HG03342 (cell line): ENCODE measurements around the gene RBP4.

Experiments used
- ATAC-seq: cut with Tn5 transposase; IDR thresholded peaks from one replicate; pipeline ENCODE4 v1.9.1; 2021; ENCODE audit warnings: mild to moderate bottlenecking, moderate library complexity; ENCODE audit not compliant: unreplicated experiment

RBP4 gene

GRCh38 chr10:93596539-93596938, 4.5 kb downstream of the RBP4 start:
- no peak for ATAC-seq

GRCh38 chr10:93595378-93596161, 5.5 kb downstream of the RBP4 start:
- ATAC-seq, result no peak

GRCh38 chr10:93594518-93594917, 6.5 kb downstream of the RBP4 start:
- ATAC-seq, result no peak

DNA sequence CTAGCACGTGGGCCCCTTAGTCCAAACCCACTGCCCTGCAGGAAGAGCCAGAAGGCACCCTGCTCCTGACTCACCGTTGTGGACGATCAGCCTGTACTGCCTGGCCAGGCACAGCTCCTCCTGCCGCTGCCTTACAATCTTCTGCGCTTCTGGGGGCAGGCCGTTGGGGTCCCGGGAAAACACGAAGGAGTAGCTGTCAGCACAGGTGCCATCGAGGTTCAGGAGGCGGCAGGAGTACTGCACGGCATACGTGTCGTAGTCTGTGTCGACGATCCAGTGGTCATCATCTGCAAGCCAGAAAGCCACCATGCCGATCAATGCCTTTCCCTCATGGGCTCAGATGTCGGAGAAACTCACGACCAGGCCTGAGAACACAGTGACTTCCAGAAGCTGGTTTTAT, 7.3 kb downstream of the RBP4 start:
- ATAC-seq, result no peak

- no peak for ATAC-seq
Measured at GRCh38 chr10:93593254-93593653, 7.8 kb downstream of the RBP4 start.

DNA sequence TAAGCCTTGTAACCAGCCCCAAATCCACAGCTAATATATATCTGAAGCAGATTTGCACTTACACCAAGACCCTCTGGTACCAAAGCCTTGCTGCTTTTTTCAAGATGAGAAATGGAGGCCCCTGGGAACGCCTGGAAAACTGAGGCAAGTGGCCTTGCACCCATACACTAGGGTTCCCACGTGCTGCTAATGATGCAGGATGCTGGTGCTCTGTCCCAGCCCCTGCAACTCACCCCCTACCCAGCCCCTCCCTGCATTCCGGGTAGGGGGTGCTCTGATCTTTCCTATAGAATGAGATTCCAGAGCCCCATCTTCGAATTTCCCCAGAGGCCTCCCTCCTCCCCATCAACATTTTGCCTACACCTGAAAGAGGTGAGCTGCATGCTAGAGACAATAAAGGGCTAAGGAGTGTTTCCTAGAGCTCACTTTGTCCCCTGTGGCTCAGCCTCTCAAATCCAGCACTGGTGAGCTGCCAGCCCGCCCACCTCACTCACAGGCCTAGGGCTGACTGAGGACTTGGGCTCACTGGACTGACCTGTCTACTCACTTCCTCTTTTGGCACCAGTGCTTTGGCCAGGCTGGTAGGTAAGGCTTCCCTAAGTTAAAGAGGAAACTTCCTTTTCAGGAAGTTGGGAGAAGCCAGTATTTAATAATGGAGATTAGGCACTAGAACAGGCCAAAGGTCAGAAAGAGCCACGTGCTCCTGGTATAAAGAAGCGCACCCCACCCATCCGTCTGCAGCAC, 9.8 kb downstream of the RBP4 start:
- ATAC-seq, result no peak

- no peak for ATAC-seq
Measured at GRCh38 chr10:93590638-93591037, 10.4 kb downstream of the RBP4 start.

DNA sequence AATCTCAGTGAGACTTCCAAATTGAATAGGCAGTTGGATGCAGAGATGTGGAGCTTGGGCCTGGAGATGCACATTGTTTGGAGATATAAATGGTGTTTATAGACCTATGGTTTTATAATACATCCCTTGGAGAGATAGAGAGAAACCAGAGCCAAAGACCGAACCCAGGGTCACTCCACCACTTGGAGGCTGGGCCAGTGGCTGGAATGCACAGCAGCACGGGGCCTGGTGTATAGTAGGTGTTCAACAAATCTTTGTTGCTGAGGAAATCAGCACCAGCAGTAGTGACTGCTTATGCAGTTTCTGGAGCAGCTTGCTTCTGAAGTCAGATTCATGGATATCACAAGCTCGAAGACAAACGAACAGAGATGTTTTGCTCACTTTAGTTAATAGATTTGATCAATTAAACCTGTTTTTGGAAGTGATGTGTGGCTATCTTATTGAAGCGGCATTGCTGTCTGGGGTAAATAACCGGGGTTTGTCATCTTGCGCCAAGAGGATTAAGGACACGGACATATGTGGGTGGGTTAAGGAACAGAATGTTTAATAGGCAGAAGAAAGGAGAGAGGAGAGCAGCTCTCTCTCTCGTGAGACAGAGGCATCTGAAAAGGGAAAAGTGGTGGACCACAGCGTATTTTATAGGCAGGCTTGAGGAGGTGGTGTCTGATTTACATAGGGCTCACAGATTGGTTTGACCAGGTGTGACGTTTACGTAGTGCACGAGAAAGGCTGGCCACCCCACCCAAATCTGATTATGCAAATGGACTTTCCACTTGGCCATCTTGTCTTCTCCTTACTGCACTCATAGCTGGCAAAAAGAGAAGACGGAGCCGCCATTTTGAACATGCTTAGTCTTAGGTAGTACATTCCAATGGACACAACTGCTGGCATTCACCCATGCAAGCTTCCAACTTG, 11.1 kb downstream of the RBP4 start:
- ATAC-seq, result no peak

GRCh38 chr10:93584445-93584844, 16.6 kb downstream of the RBP4 start:
- no peak for ATAC-seq

GRCh38 chr10:93580828-93581227, 20.2 kb downstream of the RBP4 start:
- no peak for ATAC-seq

DNA sequence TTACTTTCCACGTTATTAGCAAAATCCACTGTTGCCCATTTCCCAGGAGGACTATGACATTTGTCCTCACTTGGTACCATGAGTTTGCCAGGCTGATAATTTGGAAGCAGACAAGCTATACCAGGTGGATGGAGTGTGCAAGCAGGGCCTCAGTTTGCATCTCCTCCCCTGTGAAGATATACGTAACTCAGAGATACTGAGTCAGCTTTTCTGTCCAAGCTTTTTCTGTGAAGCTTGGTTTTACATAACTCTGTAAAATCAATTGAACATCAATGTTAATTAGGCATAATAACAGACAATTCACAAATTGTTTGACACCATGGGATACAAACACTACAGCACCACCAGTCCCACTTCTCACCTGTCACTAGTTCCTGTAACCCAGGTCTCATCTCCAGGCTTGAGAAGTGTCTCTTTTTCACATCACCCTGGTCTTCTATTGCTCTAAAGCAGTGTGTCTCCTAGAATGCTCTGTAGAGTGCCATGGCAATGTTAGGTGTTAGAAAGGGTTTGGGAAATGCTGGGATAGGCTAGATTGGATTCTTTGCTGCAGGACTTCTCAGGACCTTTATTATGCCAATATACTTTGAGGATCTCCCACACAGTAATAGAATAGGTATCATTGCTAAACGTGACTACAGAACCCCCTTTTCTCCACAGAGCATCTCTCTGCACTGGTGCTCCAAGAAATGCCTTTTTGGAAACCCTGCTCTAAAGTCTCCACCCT, 20.9 kb downstream of the RBP4 start:
- no peak for ATAC-seq

- ATAC-seq, result no peak
Measured at GRCh38 chr10:93579089-93579488, 21.9 kb downstream of the RBP4 start.

DNA sequence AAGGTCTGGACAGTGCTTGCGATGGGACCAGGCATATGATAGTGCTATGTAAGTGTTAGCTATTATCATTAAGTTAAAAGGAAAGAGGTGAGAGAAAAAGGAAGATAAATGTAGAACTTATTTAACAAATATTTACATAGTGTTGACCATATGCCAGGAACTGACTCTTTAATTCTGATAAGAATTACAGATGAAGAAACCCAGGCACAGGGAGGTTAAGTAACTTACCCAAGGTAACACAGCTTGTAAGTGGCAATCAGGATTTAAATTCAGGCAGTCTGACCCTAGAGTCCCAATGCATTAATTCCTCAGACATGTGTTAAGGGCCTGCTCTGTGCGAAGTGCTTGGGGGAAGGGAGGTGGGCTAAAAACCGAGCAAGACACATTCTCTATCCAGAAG, 23.5 kb downstream of the RBP4 start:
- no peak for ATAC-seq

- no peak for ATAC-seq
Measured at GRCh38 chr10:93576888-93577287, 24.1 kb downstream of the RBP4 start.

DNA sequence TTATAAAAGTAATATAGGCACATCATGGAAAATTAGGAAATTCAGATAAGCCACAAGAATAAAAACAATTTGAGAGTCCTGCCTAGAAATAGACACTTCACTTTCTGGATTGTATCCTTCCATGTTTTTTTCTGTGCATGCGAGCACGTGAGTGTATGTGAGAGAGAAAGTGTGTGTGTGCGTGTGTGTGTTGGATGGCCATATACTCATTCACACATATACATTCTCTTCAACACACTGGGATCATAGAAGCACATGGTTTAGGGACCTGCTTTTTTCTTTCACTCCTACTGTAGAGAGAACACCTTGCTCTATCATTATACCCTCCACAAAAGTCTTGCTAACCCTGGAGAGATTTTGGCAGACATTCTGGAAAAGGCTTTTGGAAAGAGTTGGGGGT, 27.1 kb downstream of the RBP4 start:
- no peak for ATAC-seq

GRCh38 chr10:93573051-93573909, 27.8 kb downstream of the RBP4 start:
- ATAC-seq, result no peak

GRCh38 chr10:93572606-93573005, 28.4 kb downstream of the RBP4 start:
- no peak for ATAC-seq

- no peak for ATAC-seq
Measured at GRCh38 chr10:93570383-93570782, 30.7 kb downstream of the RBP4 start.

GRCh38 chr10:93568105-93568390, 33.0 kb downstream of the RBP4 start:
- no peak for ATAC-seq
